ENCODE measurements around the gene QSOX2.

The QSOX2 gene

GRCh38 chr9:136264441-136265405, 19.1 kb upstream of the QSOX2 start:
- ATAC-seq = no peak

GRCh38 chr9:136264031-136264430, 18.4 kb upstream of the QSOX2 start:
- ATAC-seq = no peak

- ATAC-seq = no peak
These were observed 17.1 kb upstream of the QSOX2 start for GRCh38 chr9:136262671-136263178.

GRCh38 chr9:136261686-136262430, 16.2 kb upstream of the QSOX2 start:
- ATAC-seq = no peak

GRCh38 chr9:136260936-136261472, 15.4 kb upstream of the QSOX2 start:
- no peak for ATAC-seq

GRCh38 chr9:136260521-136260920, 14.9 kb upstream of the QSOX2 start:
- no peak for ATAC-seq

- no peak for ATAC-seq
These were observed 14.2 kb upstream of the QSOX2 start for GRCh38 chr9:136259836-136260235.

GRCh38 chr9:136259517-136259813, 13.9 kb upstream of the QSOX2 start:
- ATAC-seq = no peak

GRCh38 chr9:136258786-136259516, 13.3 kb upstream of the QSOX2 start:
- no peak for ATAC-seq

- no peak for ATAC-seq
These were observed 12.7 kb upstream of the QSOX2 start for GRCh38 chr9:136258299-136258625.

GRCh38 chr9:136257381-136258298, 12.0 kb upstream of the QSOX2 start:
- ATAC-seq = no peak

GRCh38 chr9:136255896-136256890, 10.6 kb upstream of the QSOX2 start:
- ATAC-seq = peak in 1 of 2 donors; percentile 9

GRCh38 chr9:136255166-136255538, 9.5 kb upstream of the QSOX2 start:
- ATAC-seq = no peak

- ATAC-seq = no peak
These were observed 9.0 kb upstream of the QSOX2 start for GRCh38 chr9:136254381-136255165.

GRCh38 chr9:136253246-136254130, 7.9 kb upstream of the QSOX2 start:
- no peak for ATAC-seq

GRCh38 chr9:136252846-136253245, 7.2 kb upstream of the QSOX2 start:
- no peak for ATAC-seq

- ATAC-seq = no peak
These were observed 6.7 kb upstream of the QSOX2 start for GRCh38 chr9:136252281-136252680.

GRCh38 chr9:136251264-136252115, 5.9 kb upstream of the QSOX2 start:
- ATAC-seq = no peak
